ENCODE results near the gene CAMTA1.

DNA sequence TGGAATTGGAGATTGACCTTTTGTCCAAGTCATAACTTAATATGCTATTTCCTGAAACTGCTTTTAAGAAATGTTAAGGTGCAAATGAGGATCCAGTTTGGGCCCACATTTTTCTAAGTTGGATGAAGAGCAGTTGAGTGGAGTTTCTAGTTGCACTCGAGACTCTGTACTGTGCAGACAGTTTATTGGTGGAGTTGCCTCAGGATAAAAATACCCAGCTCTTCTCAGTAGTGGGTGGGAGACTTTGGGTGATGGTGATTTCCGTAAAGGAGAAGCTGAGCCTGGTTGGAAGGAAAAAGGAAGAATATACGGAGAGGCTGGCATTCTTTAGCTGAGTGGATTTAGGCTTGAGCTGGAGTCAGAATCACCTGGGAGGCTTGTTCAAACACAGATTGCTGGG lies 49.9 kb downstream of the CAMTA1 start:
- TF ChIP-seq SUZ12 (IDR thresholded peaks at IDR 0.05) (no peak), TARDBP (IDR thresholded peaks at IDR 0.05) (no peak), NFRKB (IDR thresholded peaks at IDR 0.05) (no peak), ZNF384 (IDR thresholded peaks at IDR 0.05) (no peak), SP1 (IDR thresholded peaks at IDR 0.05) (no peak), BHLHE40 (IDR thresholded peaks at IDR 0.05; ENCODE audit: borderline replicate concordance) (no peak), L3MBTL2 (conservative IDR thresholded peaks at IDR 0.05) (no peak), FOXM1 (IDR thresholded peaks at IDR 0.05; ENCODE audit: borderline replicate concordance) (no peak), FOXK2 (IDR thresholded peaks at IDR 0.05) (no peak), ELF4 (IDR thresholded peaks at IDR 0.05) (no peak), FOXA1 (IDR thresholded peaks at IDR 0.05) (no peak), HDGF (IDR thresholded peaks at IDR 0.05; ENCODE audit: borderline replicate concordance) (no peak), ARNT (IDR thresholded peaks at IDR 0.05) (no peak)
